Liver (tissue), 9 donors: ENCODE data around the gene TGIF2. TPM values are rescaled to one million over a fixed set of nuclear protein-coding genes. Genes with fewer than 3 reads are reported as not detected.
A peak's percentile ranks its signal among the peaks of the same experiment; 100 is the strongest.

Experiments
- DNase-seq: peaks from one replicate; pipeline ENCODE4 v3.0.0-alpha.2; 2017; ENCODE audit warnings: low spot score
- H3K27ac ChIP-seq, 2 donors: one replicate each; pipeline ENCODE4 v1.7.0; 2013; ENCODE audit warnings: inconsistent platforms in 2 of 2, low read length in 2 of 2, control low read depth in 1 of 2, low read depth in 1 of 2, mild to moderate bottlenecking in 1 of 2
- H3K27me3 ChIP-seq, 4 donors: one replicate each; pipeline versions ENCODE4 v1.6.1 to v1.7.0; 2013; ENCODE audit warnings: low read length in 3 of 4, inconsistent platforms in 1 of 4, mild to moderate bottlenecking in 1 of 4, moderate library complexity in 1 of 4; ENCODE audit not compliant: control insufficient read depth in 4 of 4, insufficient read depth in 4 of 4
- H3K36me3 ChIP-seq, 4 donors: one replicate each; pipeline versions ENCODE4 v1.6.1 to v1.7.0; 2013; ENCODE audit warnings: low read length in 3 of 4, mild to moderate bottlenecking in 3 of 4, low read depth in 1 of 4, moderate library complexity in 1 of 4; ENCODE audit not compliant: control insufficient read depth in 4 of 4, insufficient read depth in 3 of 4
- H3K4me1 ChIP-seq, 4 donors: one replicate each; pipeline versions ENCODE4 v1.6.1 to v1.7.0; 2013; ENCODE audit warnings: low read length in 3 of 4, mild to moderate bottlenecking in 3 of 4, moderate library complexity in 1 of 4; ENCODE audit not compliant: control insufficient read depth in 4 of 4, insufficient read depth in 4 of 4
- H3K4me3 ChIP-seq, 3 donors: one replicate each; pipeline versions ENCODE4 v1.6.1 to v1.7.0; 2013; ENCODE audit warnings: low read length in 3 of 3, control low read depth in 1 of 3, low read depth in 1 of 3, mild to moderate bottlenecking in 1 of 3
- H3K9ac ChIP-seq, 2 donors: one replicate each; pipeline ENCODE4 v1.7.0; 2013; ENCODE audit warnings: low read length in 2 of 2, mild to moderate bottlenecking in 2 of 2, moderate library complexity in 2 of 2, control low read depth in 1 of 2, low read depth in 1 of 2
- H3K9me3 ChIP-seq, 4 donors: one replicate each; pipeline versions ENCODE4 v1.6.1 to v1.7.0; 2013; ENCODE audit warnings: low read length in 3 of 4; ENCODE audit not compliant: control insufficient read depth in 4 of 4
- CTCF ChIP-seq: fragments of 150-350 bp; IDR thresholded peaks from 2 replicates; pipeline ENCODE4 v1.5.1; 2017; ENCODE audit warnings: improper control_type of control experiment, low read depth, low read length; ENCODE audit not compliant: missing input control
- EGR1 ChIP-seq, 2 donors: IDR thresholded peaks; 2 replicates each; pipeline ENCODE4 v1.6.1; 2016 to 2018; ENCODE audit warnings: antibody characterized with exemption in 2 of 2, low read depth in 2 of 2
- FOXA1 ChIP-seq: IDR thresholded peaks from 2 replicates; pipeline ENCODE4 v1.6.1; 2016; ENCODE audit warnings: antibody characterized with exemption
- GABPA ChIP-seq, 2 donors: IDR thresholded peaks in 1 of 2; conservative IDR thresholded peaks in 1 of 2; 2 replicates each; pipeline ENCODE4 v1.6.1; 2016; ENCODE audit warnings: antibody characterized with exemption in 2 of 2, mild to moderate bottlenecking in 1 of 2, moderate library complexity in 1 of 2
- HNF4A ChIP-seq, 2 donors: conservative IDR thresholded peaks; 2 replicates each; pipeline ENCODE4 v1.6.1; 2016; ENCODE audit warnings: antibody characterized with exemption in 2 of 2, mild to moderate bottlenecking in 2 of 2
- NR2F2 ChIP-seq: IDR thresholded peaks from 2 replicates; pipeline ENCODE4 v1.6.1; 2016; ENCODE audit warnings: antibody characterized with exemption
- REST ChIP-seq: IDR thresholded peaks from 2 replicates; pipeline ENCODE4 v1.6.1; 2016; ENCODE audit warnings: antibody characterized with exemption, mild to moderate bottlenecking
- TAF1 ChIP-seq: conservative IDR thresholded peaks from 2 replicates; pipeline ENCODE4 v1.6.1; 2016; ENCODE audit warnings: antibody characterized with exemption, mild to moderate bottlenecking
- YY1 ChIP-seq: IDR thresholded peaks from 2 replicates; pipeline ENCODE4 v1.6.1; 2016; ENCODE audit warnings: antibody characterized with exemption, mild to moderate bottlenecking
- WGBS: extraction: QIAGEN DNeasy Blood & Tissue Kit; methylation state at CpG from one replicate; pipeline ENCODE4 v1.1.7; 2013; 5-methylcytosine and 5-hydroxymethylcytosine counted together
- polyA plus RNA-seq, 2 donors: library from polyadenylated mRNA; stranded (reverse) in 1 of 2; unstranded in 1 of 2; fragments of 200-250 nt in 1 of 2; fragments of >200 nt in 1 of 2; fragmentation: Nextera tagmentation in 1 of 2; extraction: Ambion mirVana in 1 of 2; gene quantifications; one replicate each; pipeline versions ENCODE4 v1.2.1 to v1.2.3, GENCODE V29; 2013 to 2015
- total RNA-seq, 2 donors: library from RNA; depleted of rRNA; stranded (reverse); fragments of >200 nt; gene quantifications; one replicate each; pipeline ENCODE4 v1.2.3, GENCODE V29; 2014
- donor health status: healthy.
- donor health status: healthy.
- donor health status: healthy.
- donor health status: healthy.
- donor health status: healthy.

TGIF2 gene
- total and polyA plus RNA-seq, 4 donors = 3.7 to 7.9 (median 4.3) TPM

- no peaks in the 10 kb centered on the region for H3K9me3 ChIP-seq
- TF ChIP-seq CTCF = no peak
- no peak for TF ChIP-seq EGR1 (IDR thresholded peaks at IDR 0.05; ENCODE audit: low read depth in 2 of 2)
- H3K36me3 ChIP-seq = peaks cover 0 to 2% (median under 1%) of the 10 kb centered on the region in 4 donors
- peak overlapping the region in 1 of 2 donors; percentile 71 for H3K9ac ChIP-seq
- H3K4me1 ChIP-seq = peaks cover 6 to 24% (median 14%) of the 10 kb centered on the region in 4 donors
- no peaks in the 10 kb centered on the region for H3K27me3 ChIP-seq
- WGBS = under 1% methylated on average over 66 of the region's 69 CpGs
- H3K4me3 ChIP-seq = peak overlapping the region; percentile 63 to 88 (median 66)
- peak; percentile 55 for DNase-seq
- peak overlapping the region; percentile 93 to 98 for H3K27ac ChIP-seq
Measured at GRCh38 chr20:36574366-36575135, 1.2 kb downstream of the TGIF2 start.

- Histone ChIP-seq H3K9me3 (no peaks in the 10 kb centered on the region), H3K27me3 (no peaks in the 10 kb centered on the region), H3K4me3 (no peak overlapping the region), H3K4me1 (peaks cover 6 to 24% (median 14%) of the 10 kb centered on the region in 4 donors), H3K27ac (no peak overlapping the region), H3K9ac (no peak overlapping the region), H3K36me3 (peaks cover 4 to 11% (median 9%) of the 10 kb centered on the region in 4 donors)
- TF ChIP-seq GABPA (IDR thresholded peaks at IDR 0.05 in 1 of 2, conservative IDR thresholded peaks at IDR 0.05 in 1 of 2) = no peak
- no peak for TF ChIP-seq REST
- no peak for TF ChIP-seq HNF4A (conservative IDR thresholded peaks at IDR 0.05)
- TF ChIP-seq FOXA1 = no peak
- no peak for TF ChIP-seq YY1
- TF ChIP-seq NR2F2 = no peak
- no peak for TF ChIP-seq TAF1
- TF ChIP-seq CTCF = no peak
- DNase-seq = no peak
- WGBS = 66% methylated on average over 1 of the region's 1 CpG
Measured at GRCh38 chr20:36576081-36576445, 2.7 kb downstream of the TGIF2 start.
